ENCODE measurements around the gene PURB. TPM values are rescaled to one million over a fixed set of nuclear protein-coding genes. Genes with fewer than 3 reads are reported as not detected.

PURB gene
- total RNA-seq, 4 donors from 2014 or later = 28.1 to 39.3 (median 31.3) TPM

DNA sequence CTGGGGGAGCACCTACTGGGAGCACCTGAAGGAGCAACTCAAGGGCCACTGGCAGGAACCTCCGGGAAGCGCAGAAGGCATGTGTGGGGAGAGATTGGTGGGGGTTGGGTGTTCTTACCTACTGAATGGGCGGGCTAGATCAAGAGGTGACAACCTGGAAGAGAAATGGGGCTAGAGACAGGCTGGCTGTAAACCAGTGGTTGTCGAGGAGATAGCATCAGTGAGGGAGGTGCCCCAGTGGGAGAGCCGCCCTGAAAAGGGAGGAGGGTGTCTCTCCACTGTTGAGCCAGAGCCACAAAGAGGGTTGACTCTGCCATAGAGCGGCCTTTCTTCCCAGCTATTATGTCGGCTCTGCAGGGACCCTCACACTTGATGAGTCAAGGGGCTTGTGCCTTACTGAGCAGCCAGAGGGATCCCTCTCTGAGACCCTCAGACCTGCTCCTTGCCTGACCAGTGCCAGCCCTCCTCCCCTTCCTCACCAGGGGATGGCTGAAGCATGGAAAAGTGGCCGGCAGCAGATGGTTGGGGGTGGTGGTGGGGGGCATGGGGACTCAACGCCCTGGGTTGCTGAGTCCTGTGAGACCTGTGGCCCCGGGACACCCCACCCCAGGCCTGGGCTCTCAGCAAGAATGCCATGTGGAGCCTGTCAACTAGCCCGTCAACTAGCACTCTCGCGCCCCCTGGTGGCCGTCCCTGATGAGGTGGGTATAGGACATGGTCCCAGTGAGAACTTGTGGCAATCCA lies 36.4 kb upstream of the PURB start:
- H3K27ac ChIP-seq = no peak overlapping the region
- H3K4me3 ChIP-seq = no peak overlapping the region
- H3K9me3 ChIP-seq = no peaks in the 10 kb centered on the region
- peaks cover 6% of the 10 kb centered on the region for H3K4me1 ChIP-seq
- WGBS = 26% methylated on average over 11 of the region's 14 CpGs
- DNase-seq (ENCODE audit: low spot score in 2 of 2) = peak; percentile 95 to 97
- H3K27me3 ChIP-seq = no peaks in the 10 kb centered on the region
- H3K36me3 ChIP-seq = no peaks in the 10 kb centered on the region
- TF ChIP-seq, protein P1, sequence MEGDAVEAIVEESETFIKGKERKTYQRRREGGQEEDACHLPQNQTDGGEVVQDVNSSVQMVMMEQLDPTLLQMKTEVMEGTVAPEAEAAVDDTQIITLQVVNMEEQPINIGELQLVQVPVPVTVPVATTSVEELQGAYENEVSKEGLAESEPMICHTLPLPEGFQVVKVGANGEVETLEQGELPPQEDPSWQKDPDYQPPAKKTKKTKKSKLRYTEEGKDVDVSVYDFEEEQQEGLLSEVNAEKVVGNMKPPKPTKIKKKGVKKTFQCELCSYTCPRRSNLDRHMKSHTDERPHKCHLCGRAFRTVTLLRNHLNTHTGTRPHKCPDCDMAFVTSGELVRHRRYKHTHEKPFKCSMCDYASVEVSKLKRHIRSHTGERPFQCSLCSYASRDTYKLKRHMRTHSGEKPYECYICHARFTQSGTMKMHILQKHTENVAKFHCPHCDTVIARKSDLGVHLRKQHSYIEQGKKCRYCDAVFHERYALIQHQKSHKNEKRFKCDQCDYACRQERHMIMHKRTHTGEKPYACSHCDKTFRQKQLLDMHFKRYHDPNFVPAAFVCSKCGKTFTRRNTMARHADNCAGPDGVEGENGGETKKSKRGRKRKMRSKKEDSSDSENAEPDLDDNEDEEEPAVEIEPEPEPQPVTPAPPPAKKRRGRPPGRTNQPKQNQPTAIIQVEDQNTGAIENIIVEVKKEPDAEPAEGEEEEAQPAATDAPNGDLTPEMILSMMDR (IDR thresholded peaks at IDR 0.05) = peak; percentile 41 to 76
- TF ChIP-seq EP300 (IDR thresholded peaks at IDR 0.05) = no peak

DNA sequence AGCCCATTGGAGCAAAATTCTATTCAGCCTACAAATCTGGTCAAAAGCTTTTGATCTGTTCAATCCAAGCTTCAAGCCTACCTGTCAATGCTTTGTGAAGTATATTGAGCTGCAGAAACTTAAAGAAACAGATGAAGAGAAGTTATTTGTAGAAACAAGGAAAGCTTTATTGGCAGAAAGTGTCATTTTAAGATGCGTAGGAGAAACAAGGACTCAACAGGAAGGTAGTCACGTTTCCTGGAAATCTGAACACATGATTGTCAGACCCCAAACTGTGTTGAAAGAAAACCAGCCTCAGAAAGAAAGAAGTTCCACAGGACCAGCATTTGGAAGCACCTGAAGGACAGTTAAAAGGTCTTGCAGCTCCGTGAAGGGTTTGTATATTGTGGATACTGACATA lies 34.8 kb upstream of the PURB start:
- TF ChIP-seq POLR2A (IDR thresholded peaks at IDR 0.05) (no peak), EP300 (IDR thresholded peaks at IDR 0.05) (no peak), POLR2AphosphoS5 (IDR thresholded peaks at IDR 0.05) (no peak)
- TF ChIP-seq, protein P1 (IDR thresholded peaks at IDR 0.05) = no peak

DNA sequence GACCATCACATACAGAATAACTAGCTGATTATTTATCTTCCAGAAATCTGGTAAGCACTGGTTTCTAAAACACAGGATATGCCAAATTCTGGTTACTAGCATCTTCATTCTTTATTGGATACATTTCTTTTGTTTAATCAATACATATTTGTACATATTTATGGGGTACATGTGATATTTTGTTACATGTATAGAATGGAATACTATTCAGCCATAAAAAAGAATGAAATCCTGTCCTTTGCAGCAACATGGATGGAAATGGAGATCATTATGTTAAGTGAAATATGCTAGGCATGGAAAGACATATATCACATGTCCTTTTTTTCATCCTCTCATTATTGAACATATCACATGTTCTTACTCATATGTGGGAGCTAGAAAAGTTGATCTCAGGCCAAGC lies 32.7 kb upstream of the PURB start:
- Histone ChIP-seq H3K27me3 (no peaks in the 10 kb centered on the region), H3K4me3 (no peak overlapping the region), H3K27ac (no peak overlapping the region), H3K4me1 (peaks cover 11% of the 10 kb centered on the region), H3K9me3 (no peaks in the 10 kb centered on the region), H3K36me3 (no peaks in the 10 kb centered on the region)
- no peak for TF ChIP-seq POLR2AphosphoS5 (IDR thresholded peaks at IDR 0.05)
- TF ChIP-seq POLR2A (IDR thresholded peaks at IDR 0.05) = no peak
- TF ChIP-seq EP300 (IDR thresholded peaks at IDR 0.05) = no peak
- TF ChIP-seq, protein P1 (IDR thresholded peaks at IDR 0.05) = no peak
- DNase-seq (ENCODE audit: low spot score in 2 of 2) = no peak

More for the DNA sequence above, 34.8 kb upstream of the PURB start:
- Histone ChIP-seq H3K4me3 (no peak overlapping the region), H3K27ac (no peak overlapping the region), H3K9me3 (no peaks in the 10 kb centered on the region), H3K27me3 (no peaks in the 10 kb centered on the region), H3K4me1 (peaks cover 6% of the 10 kb centered on the region), H3K36me3 (no peaks in the 10 kb centered on the region)
- DNase-seq (ENCODE audit: low spot score in 2 of 2) = no peak
- 78% methylated on average over 3 of the region's 3 CpGs for WGBS

DNA sequence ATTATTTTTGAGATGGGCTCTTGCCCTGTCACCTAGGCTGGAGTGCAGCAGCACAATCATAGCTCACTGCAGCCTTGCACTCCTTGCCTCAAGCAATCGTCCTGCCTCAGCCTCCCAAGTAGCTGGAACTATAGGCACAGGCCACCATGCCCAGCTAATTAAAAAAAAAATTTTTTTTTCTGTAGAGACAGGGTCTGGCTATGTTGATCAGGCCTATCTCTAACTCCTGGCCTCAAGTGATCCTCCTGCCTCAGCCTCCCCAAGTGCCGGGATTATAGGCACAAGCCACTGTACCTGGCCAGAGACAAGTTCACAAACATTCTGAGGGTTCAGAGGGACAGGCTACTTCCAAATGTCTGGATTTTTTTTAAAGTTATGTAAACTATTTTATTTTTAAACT lies 32.1 kb upstream of the PURB start:
- Histone ChIP-seq H3K4me3 (no peak overlapping the region), H3K36me3 (no peaks in the 10 kb centered on the region), H3K4me1 (peaks cover 17% of the 10 kb centered on the region), H3K27ac (no peak overlapping the region), H3K9me3 (no peaks in the 10 kb centered on the region), H3K27me3 (no peaks in the 10 kb centered on the region)
- no peak for DNase-seq (ENCODE audit: low spot score in 2 of 2)
- TF ChIP-seq EP300 (IDR thresholded peaks at IDR 0.05) = no peak
- TF ChIP-seq POLR2AphosphoS5 (IDR thresholded peaks at IDR 0.05) = no peak
- no peak for TF ChIP-seq POLR2A (IDR thresholded peaks at IDR 0.05)
- TF ChIP-seq, protein P1 (IDR thresholded peaks at IDR 0.05) = no peak
- WGBS = 92% methylated on average over 2 of the region's 2 CpGs

DNA sequence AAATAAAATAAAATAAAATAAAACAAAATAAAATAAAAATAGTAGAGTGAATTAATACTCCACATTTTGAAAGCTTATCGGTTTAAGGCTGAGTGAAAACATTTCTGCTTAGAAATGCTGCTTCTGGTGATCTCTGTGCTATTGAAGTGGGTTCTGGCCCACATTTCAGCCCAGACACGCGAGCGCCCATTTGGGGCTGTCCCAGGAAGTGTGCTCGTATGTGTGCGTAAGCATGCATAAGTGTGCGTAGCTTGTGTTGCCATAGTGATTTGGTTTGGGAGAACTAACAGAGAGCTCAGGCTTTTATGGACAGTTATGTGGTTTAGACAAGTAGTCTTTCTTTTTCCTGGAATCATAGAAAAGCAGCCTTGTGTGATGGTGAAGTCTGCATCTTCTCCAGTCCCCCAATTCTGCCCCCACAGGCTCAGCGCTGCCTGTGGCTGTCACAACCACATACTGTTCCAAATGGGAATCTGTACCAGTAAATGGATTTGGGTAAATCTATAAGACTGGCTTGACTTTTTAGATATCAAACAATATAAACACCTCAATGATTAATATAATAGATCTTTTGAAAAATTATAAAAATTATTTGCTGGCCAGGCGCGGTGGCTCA lies 29.8 kb upstream of the PURB start:
- DNase-seq (ENCODE audit: low spot score in 2 of 2) = no peak
- Histone ChIP-seq H3K36me3 (no peaks in the 10 kb centered on the region), H3K9me3 (no peaks in the 10 kb centered on the region), H3K4me1 (peaks cover 18% of the 10 kb centered on the region), H3K27me3 (no peaks in the 10 kb centered on the region), H3K27ac (no peak overlapping the region), H3K4me3 (no peak overlapping the region)
- 73% methylated on average over 10 of the region's 10 CpGs for WGBS
- no peak for TF ChIP-seq EP300 (IDR thresholded peaks at IDR 0.05)
- no peak for TF ChIP-seq POLR2A (IDR thresholded peaks at IDR 0.05)
- TF ChIP-seq, protein P1 (IDR thresholded peaks at IDR 0.05) = no peak
